HFFc6 (cell line): ENCODE data around the gene SNED1. TPM values are rescaled to one million over a fixed set of nuclear protein-coding genes. Genes with fewer than 3 reads are reported as not detected.
A peak's percentile ranks its signal among the peaks of the same experiment; 100 is the strongest.

Source experiments
- DNase-seq: peaks from one replicate; pipeline ENCODE4 v3.0.0-alpha.2; 2018
- H3K27ac Mint-ChIP-seq: 2 replicates; pipeline ENCODE4 v1.8.0; 2020; ENCODE audit warnings: mild to moderate bottlenecking, mixed read lengths
- H3K27me3 Mint-ChIP-seq: 2 replicates; pipeline ENCODE4 v1.8.0; 2021; ENCODE audit warnings: mild to moderate bottlenecking, moderate library complexity, mixed read lengths; ENCODE audit not compliant: insufficient read depth
- H3K36me3 Mint-ChIP-seq: 2 replicates; pipeline ENCODE4 v1.8.0; 2021; ENCODE audit warnings: low read depth, mixed read lengths
- H3K4me1 Mint-ChIP-seq: 2 replicates; pipeline ENCODE4 v1.8.0; 2020; ENCODE audit warnings: low read depth, mixed read lengths
- H3K4me3 Mint-ChIP-seq: 2 replicates; pipeline ENCODE4 v1.8.0; 2020; ENCODE audit warnings: mild to moderate bottlenecking, moderate library complexity, mixed read lengths
- H3K9me3 Mint-ChIP-seq: 2 replicates; pipeline ENCODE4 v1.8.0; 2020; ENCODE audit warnings: mild to moderate bottlenecking, mixed read lengths
- CTCF ChIP-seq: fragments of 200-600 bp; sonication (generic); IDR thresholded peaks from 2 replicates; pipeline ENCODE4 v1.5.0; 2021; ENCODE audit warnings: antibody characterized with exemption, mild to moderate bottlenecking
- total RNA-seq, 6 experiments: library from RNA; stranded (reverse); fragmentation: NEBNext Ultra II Directional; extraction: Animal tissue kit (Norgen Biotek cat#: 25700); gene quantifications; 2 replicates in 1 of 6; 3 replicates in 5 of 6; pipeline ENCODE4 v1.2.3, GENCODE V29; 2021

Gene SNED1
- total RNA-seq, 6 experiments from 2014 or later, result 1.2 to 2.1 (median 1.6) TPM

GRCh38 chr2:240968731-240969624, 29.4 kb upstream of the SNED1 start:
- DNase-seq, result no peak
- Mint-ChIP-seq H3K36me3 (no peaks in the 10 kb centered on the region; the same call in 1 of the 2 replicates), H3K4me1 (peaks cover 11% of the 10 kb centered on the region), H3K4me3 (no peak overlapping the region), H3K27ac (no peak overlapping the region), H3K27me3 (peaks cover 24% of the 10 kb centered on the region), H3K9me3 (no peaks in the 10 kb centered on the region)
- no peak for TF ChIP-seq CTCF

GRCh38 chr2:240970104-240970503, 28.3 kb upstream of the SNED1 start:
- Mint-ChIP-seq H3K4me1 (peaks cover 18% of the 10 kb centered on the region), H3K4me3 (no peak overlapping the region), H3K27ac (no peak overlapping the region), H3K9me3 (no peaks in the 10 kb centered on the region), H3K27me3 (peaks cover 22% of the 10 kb centered on the region), H3K36me3 (no peaks in the 10 kb centered on the region; the same call in 1 of the 2 replicates)
- DNase-seq, result no peak
- no peak for TF ChIP-seq CTCF

GRCh38 chr2:240970816-240971215, 27.6 kb upstream of the SNED1 start:
- Mint-ChIP-seq H3K27ac (no peak overlapping the region), H3K27me3 (peaks cover 25% of the 10 kb centered on the region), H3K4me1 (peaks cover 18% of the 10 kb centered on the region), H3K9me3 (no peaks in the 10 kb centered on the region), H3K36me3 (no peaks in the 10 kb centered on the region; the same call in 1 of the 2 replicates), H3K4me3 (no peak overlapping the region)
- no peak for TF ChIP-seq CTCF
- DNase-seq, result no peak

- no peaks in the 10 kb centered on the region for H3K9me3 Mint-ChIP-seq
- peaks cover 25% of the 10 kb centered on the region for H3K27me3 Mint-ChIP-seq
- no peak for TF ChIP-seq CTCF
- H3K27ac Mint-ChIP-seq, result no peak overlapping the region
- H3K4me1 Mint-ChIP-seq, result peaks cover 18% of the 10 kb centered on the region
- DNase-seq, result no peak
- no peak overlapping the region for H3K4me3 Mint-ChIP-seq
- H3K36me3 Mint-ChIP-seq, result no peaks in the 10 kb centered on the region; the same call in 1 of the 2 replicates
Observed at GRCh38 chr2:240972201-240972600, 26.2 kb upstream of the SNED1 start.

- TF ChIP-seq CTCF, result no peak
- Mint-ChIP-seq H3K4me3 (no peak overlapping the region), H3K9me3 (no peaks in the 10 kb centered on the region), H3K27me3 (peaks cover 25% of the 10 kb centered on the region), H3K36me3 (no peaks in the 10 kb centered on the region; the same call in 1 of the 2 replicates), H3K4me1 (peaks cover 18% of the 10 kb centered on the region), H3K27ac (peak overlapping the region; percentile 9; the same call in 1 of the 2 replicates)
- peak; percentile 53 for DNase-seq
Observed at GRCh38 chr2:240972636-240973521, 25.5 kb upstream of the SNED1 start.
